GM18511 (cell line): ENCODE data around the gene FHAD1.

Experiments
- ATAC-seq: cut with Tn5 transposase; IDR thresholded peaks from one replicate; pipeline ENCODE4 v1.9.1; 2021; ENCODE audit warnings: mild to moderate bottlenecking, moderate library complexity; ENCODE audit not compliant: unreplicated experiment

FHAD1 gene

GRCh38 chr1:15245593-15246360 lies 1.2 kb upstream of the FHAD1 start:
- ATAC-seq: no peak

DNA sequence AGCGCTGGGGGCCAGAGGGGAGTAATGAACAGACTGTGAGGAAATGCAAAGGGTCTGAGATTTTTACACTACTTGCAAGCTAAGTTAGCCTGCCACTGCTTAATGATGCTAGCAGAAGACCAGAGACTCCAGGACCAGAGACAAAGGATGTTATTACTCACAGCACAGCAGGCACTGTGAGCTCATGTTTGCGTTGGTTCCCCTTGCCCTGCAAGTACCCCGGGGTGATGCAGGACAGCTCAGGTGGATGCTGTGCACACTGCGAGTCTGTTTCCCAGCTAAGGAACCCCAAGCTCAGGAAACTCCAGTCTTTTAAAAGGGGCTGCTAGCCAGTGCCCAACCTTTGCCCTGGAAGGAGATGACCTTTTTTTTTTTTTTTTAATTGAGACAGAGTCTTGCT lies 1.2 kb downstream of the FHAD1 start:
- ATAC-seq: no peak

GRCh38 chr1:15249081-15249480 lies 2.1 kb downstream of the FHAD1 start:
- no peak for ATAC-seq

GRCh38 chr1:15251857-15252835 lies 5.1 kb downstream of the FHAD1 start:
- ATAC-seq: no peak

GRCh38 chr1:15254559-15254958 lies 7.5 kb downstream of the FHAD1 start:
- ATAC-seq: no peak

DNA sequence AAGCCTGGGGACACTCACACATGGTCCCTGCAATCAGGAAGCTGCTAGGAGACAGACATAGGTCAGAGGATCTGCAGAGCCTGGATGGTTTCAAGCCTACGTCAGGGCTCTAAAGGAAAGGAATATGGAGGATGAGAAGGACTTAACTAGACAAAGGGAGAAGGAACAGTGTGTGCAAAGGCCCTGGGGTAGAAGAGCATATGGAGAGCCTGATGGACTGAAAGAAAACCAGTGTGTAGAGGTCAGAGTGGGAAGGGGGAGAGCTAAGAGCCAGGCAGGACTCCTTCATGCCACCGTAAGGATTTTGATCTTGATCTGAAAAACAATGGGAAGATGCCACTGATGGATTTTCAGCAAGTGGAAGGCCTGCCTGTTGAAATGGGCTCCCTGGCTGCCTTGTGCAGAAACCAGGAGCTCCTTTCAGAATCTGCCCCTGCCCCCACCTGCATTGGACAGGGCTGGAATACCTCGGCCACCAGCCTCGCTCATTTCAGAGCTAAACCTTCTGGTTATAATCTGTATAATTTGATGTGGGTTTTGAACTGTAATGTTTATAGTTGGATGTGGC lies 8.6 kb downstream of the FHAD1 start:
- no peak for ATAC-seq

GRCh38 chr1:15256584-15256983 lies 9.6 kb downstream of the FHAD1 start:
- ATAC-seq: no peak

- no peak for ATAC-seq
Observed at GRCh38 chr1:15257309-15257708, 10.3 kb downstream of the FHAD1 start.

- no peak for ATAC-seq
Observed at GRCh38 chr1:15258833-15259621, 12.0 kb downstream of the FHAD1 start.

- no peak for ATAC-seq
Observed at GRCh38 chr1:15259622-15260007, 12.6 kb downstream of the FHAD1 start.

DNA sequence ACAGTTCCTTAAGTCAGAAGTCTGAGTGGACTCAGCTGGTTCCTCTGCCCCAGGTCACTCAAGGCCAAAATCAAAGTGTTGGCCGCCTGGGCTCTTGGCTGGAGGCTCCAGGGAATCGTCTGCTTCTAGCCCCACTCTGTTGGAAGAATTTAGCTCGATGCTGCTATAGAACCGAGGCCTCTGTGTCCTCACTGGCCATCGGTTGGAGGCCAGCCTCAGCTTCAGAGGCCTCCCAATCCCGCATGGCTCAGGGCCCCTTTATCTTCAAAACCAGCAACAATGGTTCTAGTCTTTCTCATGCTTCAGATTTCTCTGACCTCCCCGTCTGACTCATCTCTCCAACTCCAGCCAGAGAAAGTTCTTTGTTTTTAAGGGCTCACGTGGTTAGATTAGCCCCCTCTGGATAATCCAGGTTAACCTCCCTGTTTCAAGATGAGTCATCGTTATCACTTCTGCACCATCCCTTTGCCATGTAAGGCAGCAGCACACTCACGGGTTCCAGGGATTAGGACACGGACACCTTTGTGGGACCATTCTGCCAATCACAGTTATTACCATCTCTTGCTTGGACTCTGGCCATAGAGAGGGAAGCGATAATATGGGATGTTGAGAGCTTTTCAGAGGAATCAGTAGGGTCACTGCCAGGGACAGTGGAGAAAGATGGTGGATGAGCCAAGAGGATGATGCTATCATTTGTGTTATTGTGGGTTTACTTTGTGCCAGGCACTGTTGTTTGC lies 13.6 kb downstream of the FHAD1 start:
- no peak for ATAC-seq

DNA sequence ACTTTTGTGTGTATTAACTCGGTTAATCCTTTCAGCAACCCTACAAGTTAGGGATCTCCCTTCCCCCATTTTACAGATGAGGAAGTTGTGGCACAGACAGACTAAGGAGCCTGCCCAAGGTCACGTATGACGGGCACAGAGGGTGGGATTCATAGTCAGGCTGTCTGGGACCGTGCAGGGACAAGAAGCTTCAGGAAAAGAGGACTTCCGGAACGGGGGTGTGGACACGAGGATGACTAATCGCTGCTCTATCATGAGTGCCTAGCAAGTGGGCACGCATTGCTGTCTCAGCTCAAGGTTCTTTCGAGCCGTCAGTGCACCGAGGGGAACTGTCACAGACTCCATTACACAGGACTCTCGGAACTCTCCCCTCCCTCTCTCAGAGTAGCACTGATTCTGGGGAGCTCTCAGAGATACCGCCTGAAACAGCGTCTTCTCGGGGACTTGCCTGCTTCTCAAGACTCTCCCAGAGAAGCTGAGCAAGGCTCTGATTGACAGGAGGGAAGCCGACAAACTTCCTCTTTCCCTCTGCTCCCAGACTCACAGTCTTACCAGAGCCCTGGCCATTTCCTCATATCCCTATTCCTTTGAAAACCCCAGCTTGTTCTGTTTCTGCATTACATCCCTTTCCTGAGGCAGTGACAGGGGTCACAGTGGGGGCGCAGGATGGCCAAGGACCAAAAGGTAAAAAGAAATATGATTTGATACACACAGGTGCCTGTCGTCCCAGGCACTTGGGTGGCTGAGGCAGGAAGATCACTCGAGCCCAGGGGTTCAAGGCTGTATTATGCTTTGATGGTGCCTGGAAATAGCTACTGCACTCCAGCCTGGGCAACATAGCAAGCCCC lies 14.4 kb downstream of the FHAD1 start:
- ATAC-seq: no peak

DNA sequence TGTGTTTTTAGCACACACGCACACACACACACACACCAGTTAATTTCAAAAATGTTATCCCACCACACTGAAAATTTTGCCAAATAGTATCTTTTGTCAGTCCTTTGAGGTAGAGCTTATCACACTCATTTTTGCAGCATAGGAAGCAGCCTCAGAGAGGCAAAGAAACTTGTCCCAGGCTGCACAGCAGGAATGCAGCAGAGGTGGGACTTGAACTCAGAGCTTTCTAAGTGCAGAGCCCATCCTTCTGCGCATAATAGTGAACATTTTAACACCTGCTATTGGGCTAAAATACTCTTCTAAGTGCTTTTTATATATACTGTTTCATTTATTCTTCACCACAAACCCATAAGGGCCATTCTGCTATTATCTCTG lies 15.0 kb downstream of the FHAD1 start:
- ATAC-seq: no peak

DNA sequence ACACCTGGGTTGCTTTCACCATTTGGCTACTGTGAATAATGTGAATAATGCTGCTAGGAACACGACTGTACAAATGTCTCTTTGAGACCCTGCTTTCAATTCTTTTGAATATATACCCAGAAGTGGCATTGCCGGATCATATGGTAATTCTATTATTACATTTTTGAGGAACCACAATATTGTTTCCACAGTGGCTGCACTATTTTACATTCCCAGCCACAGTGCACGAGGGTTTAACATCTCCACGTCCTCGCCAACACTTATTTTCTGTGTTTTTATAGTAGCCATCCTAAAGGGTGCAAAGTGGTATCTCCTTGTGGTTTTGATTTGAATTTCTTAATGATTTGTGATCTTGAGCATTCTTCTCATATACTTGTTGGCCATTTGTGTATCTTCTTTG lies 15.7 kb downstream of the FHAD1 start:
- no peak for ATAC-seq

- ATAC-seq: no peak
Observed at GRCh38 chr1:15264769-15265168, 17.7 kb downstream of the FHAD1 start.

DNA sequence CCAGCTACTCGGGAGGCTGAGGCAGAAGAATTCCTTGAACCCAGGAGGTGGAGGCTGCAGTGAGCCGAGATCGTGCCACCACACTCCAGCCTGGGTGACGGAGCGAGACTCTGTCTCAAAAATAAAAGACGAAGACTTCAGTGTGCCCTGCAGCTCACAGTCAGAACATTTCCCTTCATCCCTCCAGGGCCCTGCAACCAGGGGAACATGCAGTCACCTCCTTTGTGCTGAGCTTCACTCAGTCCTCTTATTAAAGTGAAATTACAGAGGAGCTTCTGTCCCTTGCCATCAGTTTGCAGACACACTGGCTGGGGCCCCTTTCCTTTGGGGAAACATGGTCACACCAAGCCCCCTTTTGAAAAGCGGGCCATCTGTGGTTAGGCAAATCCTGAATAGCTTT lies 24.2 kb downstream of the FHAD1 start:
- no peak for ATAC-seq

DNA sequence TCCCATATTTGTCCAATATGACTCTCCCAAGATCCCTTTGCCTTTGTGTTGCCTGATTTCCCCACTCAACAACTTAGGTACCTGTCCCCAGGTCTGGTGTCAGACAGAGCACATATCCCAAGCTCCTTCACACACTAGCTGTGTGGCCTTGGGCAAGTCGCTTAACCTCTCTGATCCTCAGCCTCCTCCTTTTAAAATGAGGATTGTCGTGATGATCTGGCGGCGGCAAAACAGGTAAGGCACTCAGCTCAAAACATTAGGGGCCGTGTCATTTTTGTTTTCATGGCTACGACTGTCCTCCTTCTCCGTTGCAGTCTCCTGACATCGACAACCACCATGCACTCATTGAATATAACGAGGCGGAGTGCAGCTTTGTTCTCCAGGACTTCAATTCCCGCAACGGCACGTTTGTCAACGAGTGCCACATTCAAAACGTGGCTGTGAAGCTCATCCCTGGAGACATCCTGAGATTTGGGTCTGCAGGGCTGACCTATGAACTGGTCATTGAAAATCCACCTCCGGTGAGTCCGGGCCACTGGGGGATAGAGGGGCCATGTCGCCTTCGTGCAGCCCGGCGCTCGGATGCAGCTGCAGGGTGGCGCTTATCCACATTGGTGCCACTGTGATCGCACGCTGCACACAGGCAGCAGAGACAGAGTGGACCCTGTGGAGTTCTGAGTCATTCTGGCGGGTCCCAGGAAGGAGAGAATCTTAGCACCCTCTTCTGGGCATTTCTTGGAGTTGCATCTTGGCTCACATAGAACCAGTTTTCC lies 25.2 kb downstream of the FHAD1 start:
- no peak for ATAC-seq

- no peak for ATAC-seq
Observed at GRCh38 chr1:15272782-15273127, 25.7 kb downstream of the FHAD1 start.

DNA sequence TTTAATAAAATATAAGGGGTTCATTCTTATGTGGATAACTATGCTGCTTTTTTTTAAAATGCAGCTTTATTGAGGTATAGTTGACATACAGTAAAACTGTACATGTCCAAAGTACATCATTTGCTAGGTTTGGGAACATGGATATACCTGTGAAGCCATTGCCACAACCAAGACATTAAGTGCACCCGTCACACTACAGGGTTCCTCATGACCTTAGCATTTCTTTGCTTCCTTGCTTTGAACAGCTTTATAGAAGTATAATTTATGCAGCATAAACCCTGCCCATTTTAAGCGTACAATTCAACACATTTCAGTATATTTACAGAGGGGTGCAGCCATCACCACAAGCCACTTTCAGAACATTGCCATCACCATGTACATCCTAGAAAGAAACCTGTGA lies 26.3 kb downstream of the FHAD1 start:
- ATAC-seq: no peak
